SK-N-MC (cell line): ENCODE measurements around the gene NEK8.
A peak's percentile ranks its signal among the peaks of the same experiment; 100 is the strongest.

Source experiments
- DNase-seq: peaks from one replicate; pipeline ENCODE4 v3.0.0-alpha.2; 2011; ENCODE audit warnings: low read depth, low spot score
- H3K27ac ChIP-seq: fragments of 200-600 bp; sonication (generic); 2 replicates; pipeline ENCODE4 v1.5.1; 2016; ENCODE audit warnings: mixed run types
- H3K36me3 ChIP-seq: fragments of 200-600 bp; sonication (generic); 2 replicates; pipeline ENCODE4 v1.6.1; 2017; ENCODE audit warnings: antibody characterized with exemption, low read length, mixed read lengths; ENCODE audit not compliant: insufficient read depth
- H3K4me3 ChIP-seq: fragments of 200-600 bp; sonication (generic); 2 replicates; pipeline ENCODE4 v1.5.1; 2016
- H3K9ac ChIP-seq: fragments of 200-600 bp; sonication (generic); 2 replicates; pipeline ENCODE4 v1.8.0; 2017; ENCODE audit warnings: mixed run types, mixed read lengths; ENCODE audit not compliant: insufficient read length
- H3K9me3 ChIP-seq: fragments of 200-600 bp; sonication (generic); 2 replicates; pipeline ENCODE4 v1.6.1; 2017; ENCODE audit warnings: low read depth, mild to moderate bottlenecking, antibody characterized with exemption, low read length, moderate library complexity, mixed read lengths
- EZH2 ChIP-seq: fragments of 200-600 bp; sonication (generic); IDR thresholded peaks from one replicate; pipeline ENCODE4 v1.6.1; 2017; ENCODE audit warnings: antibody characterized with exemption
- FOXP2 ChIP-seq: optimal IDR thresholded peaks from 2 replicates; pipeline ENCODE3; 2011; ENCODE audit warnings: mild to moderate bottlenecking, moderate library complexity; ENCODE audit not compliant: insufficient read depth; ENCODE audit errors: extremely low read length, control extremely low read depth
- POLR2AphosphoS5 ChIP-seq: IDR thresholded peaks from 2 replicates; pipeline ENCODE4 v1.6.1; 2012; ENCODE audit warnings: mild to moderate bottlenecking, low read depth, low read length, borderline replicate concordance

The NEK8 gene

GRCh38 chr17:28755486-28755885 is 26.9 kb downstream of the NEK8 start:
- TF ChIP-seq EZH2 (no peak), POLR2AphosphoS5 (no peak), FOXP2 (no peak)
- Histone ChIP-seq H3K9me3 (no peaks in the 10 kb centered on the region), H3K36me3 (peaks cover 32% of the 10 kb centered on the region), H3K4me3 (no peak overlapping the region), H3K9ac (no peak overlapping the region), H3K27ac (no peak overlapping the region)
- DNase-seq = no peak

GRCh38 chr17:28756049-28756804 is 27.6 kb downstream of the NEK8 start:
- TF ChIP-seq FOXP2 (no peak), POLR2AphosphoS5 (no peak), EZH2 (no peak)
- Histone ChIP-seq H3K9ac (no peak overlapping the region), H3K36me3 (peaks cover 27% of the 10 kb centered on the region; the same call in 1 of the 2 replicates), H3K4me3 (no peak overlapping the region), H3K27ac (peak overlapping the region; percentile 49; the same call in 1 of the 2 replicates), H3K9me3 (no peaks in the 10 kb centered on the region)
- no peak for DNase-seq

- Histone ChIP-seq H3K36me3 (peaks cover 23% of the 10 kb centered on the region; the same call in 1 of the 2 replicates), H3K27ac (no peak overlapping the region), H3K9me3 (no peaks in the 10 kb centered on the region), H3K9ac (no peak overlapping the region), H3K4me3 (no peak overlapping the region)
- no peak for TF ChIP-seq FOXP2
- no peak for TF ChIP-seq EZH2
- DNase-seq = no peak
Measured at GRCh38 chr17:28758411-28759121, 30.0 kb downstream of the NEK8 start.

- no peaks in the 10 kb centered on the region for H3K9me3 ChIP-seq
- H3K4me3 ChIP-seq = no peak overlapping the region
- peaks cover 23% of the 10 kb centered on the region; the same call in 1 of the 2 replicates for H3K36me3 ChIP-seq
- no peak overlapping the region for H3K9ac ChIP-seq
- TF ChIP-seq POLR2AphosphoS5 (no peak), EZH2 (no peak), FOXP2 (no peak)
- DNase-seq = no peak
- no peak overlapping the region for H3K27ac ChIP-seq
Measured at GRCh38 chr17:28759256-28759865, 30.8 kb downstream of the NEK8 start.

GRCh38 chr17:28760601-28761562 is 32.3 kb downstream of the NEK8 start:
- TF ChIP-seq POLR2AphosphoS5 (no peak), FOXP2 (no peak), EZH2 (no peak)
- Histone ChIP-seq H3K27ac (no peak overlapping the region), H3K36me3 (peaks cover 25% of the 10 kb centered on the region; the same call in 1 of the 2 replicates), H3K9me3 (no peaks in the 10 kb centered on the region), H3K9ac (no peak overlapping the region), H3K4me3 (no peak overlapping the region)
- no peak for DNase-seq

- no peak for DNase-seq
- no peak overlapping the region for H3K9ac ChIP-seq
- H3K9me3 ChIP-seq = no peaks in the 10 kb centered on the region
- H3K4me3 ChIP-seq = no peak overlapping the region
- TF ChIP-seq POLR2AphosphoS5 (no peak), EZH2 (no peak), FOXP2 (no peak)
- H3K27ac ChIP-seq = no peak overlapping the region
- peaks cover 29% of the 10 kb centered on the region; the same call in 1 of the 2 replicates for H3K36me3 ChIP-seq
Measured at GRCh38 chr17:28763137-28763799, 34.7 kb downstream of the NEK8 start.

- no peak overlapping the region for H3K4me3 ChIP-seq
- peak; percentile 66 for DNase-seq
- H3K27ac ChIP-seq = no peak overlapping the region
- H3K9me3 ChIP-seq = no peaks in the 10 kb centered on the region
- TF ChIP-seq EZH2 = no peak
- TF ChIP-seq POLR2AphosphoS5 = no peak
- no peak for TF ChIP-seq FOXP2
- H3K9ac ChIP-seq = no peak overlapping the region
- H3K36me3 ChIP-seq = peaks cover 24% of the 10 kb centered on the region; the same call in 1 of the 2 replicates
Measured at GRCh38 chr17:28763804-28764266, 35.2 kb downstream of the NEK8 start.
